Measurements from ENCODE around the gene DPP10. TPM values are rescaled to one million over a fixed set of nuclear protein-coding genes. Genes with fewer than 3 reads are reported as not detected.

Gene DPP10
- total RNA-seq, 1 donor = not detected

DNA sequence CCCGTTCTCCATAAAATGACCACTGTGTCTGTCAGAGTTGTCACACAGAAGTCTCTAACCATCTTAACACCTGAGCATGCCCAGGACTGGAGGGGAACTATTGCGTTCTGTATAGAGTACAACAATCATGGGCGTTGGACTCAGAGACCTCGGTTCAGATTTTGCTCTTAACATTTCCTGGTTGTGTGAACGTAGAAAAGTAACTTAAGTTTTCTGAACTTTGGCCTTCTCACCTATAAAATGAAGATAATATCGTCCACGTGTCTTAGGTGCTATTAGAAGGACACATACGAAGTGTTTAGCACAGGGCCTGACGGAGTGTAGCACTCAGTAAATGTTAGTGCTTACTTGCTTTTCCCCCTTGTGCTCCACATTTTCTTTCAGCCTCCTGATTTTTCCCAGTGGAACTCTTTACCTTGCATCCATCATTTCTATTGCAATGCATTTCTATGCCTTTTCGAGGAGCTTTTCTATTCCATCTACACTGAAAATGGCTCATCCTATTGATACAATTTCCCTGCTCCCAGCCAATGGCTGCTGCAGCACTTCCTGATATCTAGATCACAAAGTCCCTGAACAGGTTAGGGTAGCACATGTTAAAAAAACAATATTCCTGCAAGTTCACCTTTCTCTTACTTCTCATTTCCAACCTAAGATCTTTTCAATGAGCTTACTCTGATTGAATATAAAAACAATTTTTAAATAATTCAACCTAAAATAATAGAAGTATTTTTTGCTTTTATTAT lies 22.7 kb downstream of the DPP10 start:
- no peak overlapping the region for H3K4me3 ChIP-seq (ENCODE audit: low read depth, low read length)
- TF ChIP-seq, protein P1, sequence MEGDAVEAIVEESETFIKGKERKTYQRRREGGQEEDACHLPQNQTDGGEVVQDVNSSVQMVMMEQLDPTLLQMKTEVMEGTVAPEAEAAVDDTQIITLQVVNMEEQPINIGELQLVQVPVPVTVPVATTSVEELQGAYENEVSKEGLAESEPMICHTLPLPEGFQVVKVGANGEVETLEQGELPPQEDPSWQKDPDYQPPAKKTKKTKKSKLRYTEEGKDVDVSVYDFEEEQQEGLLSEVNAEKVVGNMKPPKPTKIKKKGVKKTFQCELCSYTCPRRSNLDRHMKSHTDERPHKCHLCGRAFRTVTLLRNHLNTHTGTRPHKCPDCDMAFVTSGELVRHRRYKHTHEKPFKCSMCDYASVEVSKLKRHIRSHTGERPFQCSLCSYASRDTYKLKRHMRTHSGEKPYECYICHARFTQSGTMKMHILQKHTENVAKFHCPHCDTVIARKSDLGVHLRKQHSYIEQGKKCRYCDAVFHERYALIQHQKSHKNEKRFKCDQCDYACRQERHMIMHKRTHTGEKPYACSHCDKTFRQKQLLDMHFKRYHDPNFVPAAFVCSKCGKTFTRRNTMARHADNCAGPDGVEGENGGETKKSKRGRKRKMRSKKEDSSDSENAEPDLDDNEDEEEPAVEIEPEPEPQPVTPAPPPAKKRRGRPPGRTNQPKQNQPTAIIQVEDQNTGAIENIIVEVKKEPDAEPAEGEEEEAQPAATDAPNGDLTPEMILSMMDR (IDR thresholded peaks at IDR 0.05; ENCODE audit: insufficient read depth, low read length) = no peak
- no peak for DNase-seq (ENCODE audit: low read depth)

DNA sequence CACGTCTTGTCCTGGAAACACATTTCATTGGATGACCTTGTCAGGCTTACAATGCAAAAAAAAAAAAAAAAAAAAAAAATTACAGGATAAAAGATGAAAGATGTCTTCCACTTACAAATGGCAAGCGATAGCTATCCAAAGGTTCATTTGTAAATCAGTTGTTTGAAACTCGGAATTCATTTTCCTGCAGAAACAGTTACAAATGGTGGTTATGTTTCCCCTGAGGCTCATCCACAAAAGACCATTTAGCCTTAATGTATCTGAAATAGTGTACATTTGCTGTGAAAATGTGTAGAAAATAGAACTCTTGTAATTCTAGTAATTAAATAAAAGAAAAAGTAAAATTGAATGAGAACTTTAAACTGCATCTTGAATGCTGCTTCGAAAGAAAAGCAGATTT lies 25.9 kb downstream of the DPP10 start:
- TF ChIP-seq, protein P1 (IDR thresholded peaks at IDR 0.05; ENCODE audit: insufficient read depth, low read length) = no peak

DNA sequence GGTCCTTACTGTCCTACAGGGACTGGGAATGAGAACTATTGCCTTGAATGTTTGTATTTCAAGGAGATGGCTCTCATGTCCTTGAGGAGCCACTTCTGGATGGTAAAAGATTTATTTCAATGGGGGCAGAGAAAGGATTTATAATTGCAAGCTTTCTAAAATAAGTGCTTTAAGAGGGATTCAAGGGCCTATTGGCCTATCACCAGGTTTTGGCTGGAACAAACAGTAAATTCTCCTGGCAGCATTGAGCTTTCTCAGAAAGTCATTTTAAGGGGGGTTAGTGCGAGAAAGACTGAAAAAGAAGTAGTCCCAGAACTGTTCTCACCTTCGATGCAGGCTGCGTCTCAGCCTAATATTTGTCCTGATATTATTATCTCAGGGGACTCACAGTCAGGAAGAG lies 29.8 kb downstream of the DPP10 start:
- H3K4me3 ChIP-seq (ENCODE audit: low read depth, low read length) = no peak overlapping the region
- TF ChIP-seq, protein P1 (IDR thresholded peaks at IDR 0.05; ENCODE audit: insufficient read depth, low read length) = no peak
- no peak for DNase-seq (ENCODE audit: low read depth)

More for the DNA sequence above, 25.9 kb downstream of the DPP10 start:
- no peak overlapping the region for H3K4me3 ChIP-seq (ENCODE audit: low read depth, low read length)
- DNase-seq (ENCODE audit: low read depth) = no peak

DNA sequence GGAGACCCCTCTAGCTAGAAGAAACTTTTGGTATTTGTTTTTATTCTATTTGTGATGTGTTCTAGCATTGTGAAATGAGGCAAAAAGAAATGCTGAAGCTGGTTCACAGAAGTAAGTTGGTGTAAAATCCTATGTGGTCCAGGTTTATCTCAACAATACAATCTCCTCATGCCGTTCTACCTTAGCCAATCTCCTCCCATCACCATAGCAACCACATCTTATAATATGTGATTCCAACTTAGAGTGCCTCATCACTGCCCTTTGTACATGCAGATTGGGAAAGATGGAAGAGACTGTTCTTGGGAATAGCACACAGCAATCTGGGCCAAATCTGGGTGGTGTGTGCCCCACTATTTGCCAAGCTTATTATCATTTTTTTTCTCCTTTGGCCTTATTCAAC lies 30.3 kb downstream of the DPP10 start:
- no peak for DNase-seq (ENCODE audit: low read depth)
- TF ChIP-seq, protein P1 (IDR thresholded peaks at IDR 0.05; ENCODE audit: insufficient read depth, low read length) = no peak
- no peak overlapping the region for H3K4me3 ChIP-seq (ENCODE audit: low read depth, low read length)

DNA sequence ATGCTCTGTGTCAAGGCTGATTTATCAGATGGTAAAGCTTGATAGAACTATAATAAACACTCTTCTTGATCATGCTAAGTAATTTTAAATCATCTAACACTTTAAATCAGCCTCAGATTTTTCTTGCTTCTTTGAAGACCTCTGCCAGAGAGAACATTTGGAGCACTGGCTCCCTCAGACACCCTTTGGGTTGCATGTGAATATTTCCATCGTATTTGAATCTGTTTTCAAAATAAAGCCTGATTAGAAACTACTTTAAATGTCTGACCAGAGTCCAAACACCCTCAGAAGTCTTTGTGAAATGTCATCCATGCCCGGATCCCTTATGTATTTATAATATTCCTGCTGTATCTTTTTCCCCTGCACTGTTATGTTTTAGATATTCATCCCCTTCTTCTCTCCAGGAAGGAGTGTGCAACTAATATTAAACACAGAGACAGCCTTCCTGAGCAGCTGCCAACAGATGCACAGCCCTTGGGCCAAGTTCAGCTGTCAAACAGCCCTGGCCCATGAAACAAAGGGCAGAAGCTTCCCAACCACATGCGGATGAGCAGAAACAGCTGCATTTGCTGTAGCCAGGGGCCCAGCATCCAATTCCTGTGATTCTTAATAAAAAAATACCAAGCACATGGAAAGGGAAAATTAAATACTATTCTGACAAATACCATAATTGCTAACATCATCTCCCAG lies 46.5 kb downstream of the DPP10 start:
- no peak overlapping the region for H3K4me3 ChIP-seq (ENCODE audit: low read depth, low read length)
- DNase-seq (ENCODE audit: low read depth) = no peak
- TF ChIP-seq, protein P1 (IDR thresholded peaks at IDR 0.05; ENCODE audit: insufficient read depth, low read length) = no peak

DNA sequence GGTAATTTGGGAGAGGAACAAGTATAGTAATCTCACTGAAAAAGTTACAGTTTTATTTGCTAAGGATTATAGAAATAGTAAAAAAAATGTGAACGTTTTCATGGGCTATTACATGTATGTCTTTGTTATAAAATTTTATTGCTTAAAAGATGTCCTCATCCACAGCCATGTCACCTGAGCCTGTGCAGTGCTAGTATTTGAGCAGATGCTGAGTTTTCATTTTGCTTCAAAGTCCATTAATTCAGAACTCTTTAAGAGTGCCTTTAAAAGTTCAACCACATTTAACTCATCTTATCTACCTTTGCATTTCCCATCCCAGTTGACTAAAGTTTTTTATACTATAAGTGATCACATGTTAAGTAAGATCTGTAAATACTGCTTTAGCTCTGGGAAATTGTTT lies 52.6 kb downstream of the DPP10 start:
- TF ChIP-seq, protein P1 (IDR thresholded peaks at IDR 0.05; ENCODE audit: insufficient read depth, low read length) = no peak
- no peak for DNase-seq (ENCODE audit: low read depth)
- no peak overlapping the region for H3K4me3 ChIP-seq (ENCODE audit: low read depth, low read length)
